IMR-90 (cell line): ENCODE measurements around the gene ORC1. TPM values are rescaled to one million over a fixed set of nuclear protein-coding genes. Genes with fewer than 3 reads are reported as not detected.
A peak's percentile ranks its signal among the peaks of the same experiment; 100 is the strongest.

Experiments
- ATAC-seq: fragments of 200-7000 bp; cut with Tn5 transposase; 2 replicates; pipeline ENCODE4 v1.9.1; 2020; ENCODE audit warnings: low read depth, mild to moderate bottlenecking, moderate library complexity
- BruUV-seq: library from RNA; stranded (reverse); fragments of 400-500 nt; replicated peaks from 2 replicates; lab custom pipeline; 2021; lab: Mats Ljungman, UMichigan
- CTCF ChIA-PET: fragments of 300-600 bp; formaldehyde crosslinking; extraction: SDS; loops from one replicate; lab custom pipeline; 2021; ENCODE audit warnings: antibody characterized with exemption; lab: Yijun Ruan, JAX
- POLR2A ChIA-PET: fragments of 300-600 bp; sonication (Branson Sonifier 250); formaldehyde crosslinking; loops from one replicate; lab custom pipeline; 2022; ENCODE audit warnings: antibody characterized with exemption; ENCODE audit not compliant: unreplicated experiment; lab: Charles Lee
- DNase-seq: peaks from one replicate; pipeline ENCODE4 v3.0.0; 2013
- H2AFZ ChIP-seq: replicated peaks from 2 replicates; pipeline ENCODE3; 2013; ENCODE audit warnings: low read length, mild to moderate bottlenecking; ENCODE audit not compliant: poor library complexity
- H2AK5ac ChIP-seq: 2 replicates; pipeline ENCODE4 v1.6.1; 2013; ENCODE audit warnings: low read depth, low read length, inconsistent platforms
- H2AK9ac ChIP-seq: replicated peaks from 2 replicates; pipeline ENCODE3; 2013; ENCODE audit warnings: mild to moderate bottlenecking, low read depth, low read length, moderate library complexity; ENCODE audit not compliant: poor library complexity
- H2BK120ac ChIP-seq: 2 replicates; pipeline ENCODE4 v1.6.1; 2013; ENCODE audit warnings: low read depth, low read length, inconsistent platforms
- H2BK15ac ChIP-seq: 3 replicates; pipeline ENCODE4 v1.6.1; 2013; ENCODE audit warnings: low read depth, low read length, inconsistent platforms
- H2BK20ac ChIP-seq: 2 replicates; pipeline ENCODE4 v1.6.1; 2013; ENCODE audit warnings: low read depth, mild to moderate bottlenecking, inconsistent platforms, low read length, moderate library complexity
- H2BK5ac ChIP-seq: 2 replicates; pipeline ENCODE4 v1.6.1; 2013; ENCODE audit warnings: mild to moderate bottlenecking, low read depth, low read length, inconsistent platforms; ENCODE audit not compliant: poor library complexity, severe bottlenecking
- H3K14ac ChIP-seq: replicated peaks from 2 replicates; pipeline ENCODE4 v1.6.1; 2013; ENCODE audit warnings: low read depth, low read length, inconsistent platforms
- H3K18ac ChIP-seq: 2 replicates; pipeline ENCODE4 v1.6.1; 2013; ENCODE audit warnings: low read depth, low read length, control low read depth
- H3K23ac ChIP-seq: 2 replicates; pipeline ENCODE4 v1.6.1; 2013; ENCODE audit warnings: low read depth, low read length, inconsistent platforms
- H3K27ac ChIP-seq: 2 replicates; pipeline ENCODE4 v1.5.1; 2013; ENCODE audit warnings: mild to moderate bottlenecking, control low read depth, low read length; ENCODE audit not compliant: insufficient read depth
- H3K27me3 ChIP-seq: 2 replicates; pipeline ENCODE4 v1.6.1; 2013; ENCODE audit warnings: low read length; ENCODE audit not compliant: control insufficient read depth, insufficient read depth
- H3K36me3 ChIP-seq: 2 replicates; pipeline ENCODE4 v1.6.1; 2013; ENCODE audit warnings: low read length, mixed read lengths; ENCODE audit not compliant: control insufficient read depth, insufficient read depth
- H3K4ac ChIP-seq: 2 replicates; pipeline ENCODE4 v1.6.1; 2013; ENCODE audit warnings: low read depth, low read length, inconsistent platforms
- H3K4me1 ChIP-seq: 2 replicates; pipeline ENCODE4 v1.6.1; 2013; ENCODE audit warnings: low read length, mixed read lengths; ENCODE audit not compliant: control insufficient read depth, insufficient read depth
- H3K4me2 ChIP-seq: 2 replicates; pipeline ENCODE4 v1.6.1; 2013; ENCODE audit warnings: low read depth, mild to moderate bottlenecking, control low read depth, low read length, moderate library complexity
- H3K4me3 ChIP-seq: 2 replicates; pipeline ENCODE4 v1.5.1; 2013; ENCODE audit warnings: low read depth, mild to moderate bottlenecking, control low read depth, low read length, moderate library complexity; ENCODE audit not compliant: insufficient read depth
- H3K56ac ChIP-seq: 2 replicates; pipeline ENCODE4 v1.6.1; 2013; ENCODE audit warnings: low read length, inconsistent platforms; ENCODE audit not compliant: insufficient read depth; ENCODE audit errors: extremely low read depth
- H3K79me1 ChIP-seq, 2 experiments: 2 replicates each; pipeline ENCODE4 v1.6.1; 2013; ENCODE audit warnings: low read length in 2 of 2, inconsistent platforms in 1 of 2, low read depth in 1 of 2
- H3K9ac ChIP-seq: 2 replicates; pipeline ENCODE4 v1.6.1; 2013; ENCODE audit warnings: low read depth, low read length, control low read depth
- H3K9me1 ChIP-seq: 2 replicates; pipeline ENCODE4 v1.6.1; 2013; ENCODE audit warnings: low read length, inconsistent platforms; ENCODE audit not compliant: insufficient read depth
- H3K9me3 ChIP-seq: 2 replicates; pipeline ENCODE4 v1.6.1; 2013; ENCODE audit warnings: low read length; ENCODE audit not compliant: control insufficient read depth, insufficient read depth
- H4K20me1 ChIP-seq: 2 replicates; pipeline ENCODE4 v1.6.1; 2013; ENCODE audit warnings: low read length, inconsistent platforms; ENCODE audit not compliant: insufficient read depth
- H4K5ac ChIP-seq: 2 replicates; pipeline ENCODE4 v1.6.1; 2013; ENCODE audit warnings: mild to moderate bottlenecking, low read depth, low read length, control low read depth
- H4K8ac ChIP-seq, 2 experiments: 2 replicates each; pipeline ENCODE4 v1.6.1; 2013; ENCODE audit warnings: low read depth in 2 of 2, low read length in 2 of 2, control low read depth in 1 of 2, inconsistent platforms in 1 of 2
- H4K91ac ChIP-seq: 2 replicates; pipeline ENCODE4 v1.6.1; 2013; ENCODE audit warnings: low read depth, low read length, inconsistent platforms; ENCODE audit not compliant: insufficient read depth
- RAD21 ChIP-seq: IDR thresholded peaks from 2 replicates; pipeline ENCODE4 v1.6.1; 2012; ENCODE audit warnings: low read length, improper control_type of control experiment
- whole genome bisulfite sequencing, 2 experiments: methylation state at CpG; one replicate each; pipeline versions ENCODE4 v1.1.5 to v1.1.7; 2013; ENCODE audit warnings: missing lambda C conversion rate in 2 of 2; ENCODE audit not compliant: insufficient read length in 1 of 2; ENCODE audit errors: extremely low coverage in 2 of 2; 5-methylcytosine and 5-hydroxymethylcytosine counted together
- dilution Hi-C: fragments of 300-500 bp; cut with HindIII; formaldehyde crosslinking; loops from one replicate; pipeline ENCODE4 v1.14.3; 2018; ENCODE audit warnings: low sequenced_read_pairs; ENCODE audit not compliant: unreplicated experiment
- in situ Hi-C: fragments of 300-500 bp; cut with MboI; formaldehyde crosslinking; loops from 3 replicates; pipeline ENCODE4 v1.14.3; 2019; ENCODE audit warnings: low sequenced_read_pairs, inconsistent platforms, mixed read lengths
- intact Hi-C: fragments of 100-400 bp; cut with micrococcal nuclease; formaldehyde crosslinking; loops from 2 replicates; pipeline ENCODE4 v1.10.0; 2022
- polyA plus RNA-seq, 3 experiments: library from polyadenylated mRNA; depleted of rRNA; stranded (reverse); fragments of >200 nt; gene quantifications; 2 replicates each; pipeline ENCODE4 v1.2.3, GENCODE V29; 2012; ENCODE audit warnings: low replicate concordance in 1 of 3
- total RNA-seq: library from RNA; depleted of rRNA; stranded (reverse); fragments of >200 nt; gene quantifications from 2 replicates; pipeline ENCODE4 v1.2.3, GENCODE V29; 2012
- TF ChIP-seq, protein P1 (sequence below): fragments of 150-350 bp; IDR thresholded peaks from 2 replicates; pipeline ENCODE4 v1.6.1; 2017; ENCODE audit warnings: mild to moderate bottlenecking, antibody characterized with exemption, low read length, low read depth
- TF ChIP-seq, protein P2 (sequence below): fragments of 150-350 bp; IDR thresholded peaks from 2 replicates; pipeline ENCODE4 v1.6.1; 2016; ENCODE audit warnings: low read depth, mild to moderate bottlenecking, low read length, moderate library complexity, borderline replicate concordance
- TF ChIP-seq, protein P3 (sequence below): conservative IDR thresholded peaks from 2 replicates; pipeline ENCODE4 v1.5.1; 2012; ENCODE audit warnings: mild to moderate bottlenecking, low read depth, low read length, improper control_type of control experiment

Gene ORC1
- total and polyA plus RNA-seq, 2 of the 4 experiments (the other 2 are of a cell fraction): 6.3 to 10.6 TPM

DNA sequence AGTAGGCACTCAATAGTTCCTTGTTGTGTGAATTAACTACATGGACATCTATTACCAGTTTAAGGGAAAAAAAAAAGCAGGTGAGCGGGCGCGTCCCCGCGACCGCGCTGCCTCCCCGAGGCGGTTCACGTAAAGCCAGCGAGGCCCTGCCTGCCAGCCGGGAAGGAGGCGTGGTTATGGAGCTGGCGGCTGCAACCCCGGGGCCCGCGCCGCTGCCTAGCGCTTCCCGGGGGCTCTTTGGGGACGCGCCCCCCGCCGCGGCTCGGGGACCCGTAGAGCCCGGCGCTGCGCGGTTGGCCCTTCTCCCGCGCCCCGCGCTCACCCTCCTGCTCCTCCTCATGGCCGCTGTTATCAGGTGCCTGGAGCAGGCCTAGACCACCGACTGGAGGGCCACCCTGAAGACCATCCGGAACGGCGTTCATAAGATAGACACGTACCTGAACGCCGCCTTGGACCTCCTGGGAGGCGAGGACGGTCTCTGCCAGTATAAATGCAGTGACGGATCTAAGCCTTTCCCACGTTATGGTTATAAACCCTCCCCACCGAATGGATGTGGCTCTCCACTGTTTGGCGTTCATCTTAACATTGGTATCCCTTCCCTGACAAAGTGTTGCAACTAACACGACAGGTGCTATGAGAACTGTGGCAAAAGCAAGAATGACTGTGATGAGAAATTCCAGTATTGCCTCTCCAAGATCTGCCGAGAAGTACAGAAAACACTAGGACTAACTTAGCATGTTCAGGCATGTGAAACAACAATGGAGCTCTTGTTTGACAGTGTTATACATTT is 35.6 kb downstream of the ORC1 start:
- Histone ChIP-seq H3K27me3 (no peaks in the 10 kb centered on the region), H3K23ac (peak overlapping the region; percentile 69; the same call in 1 of the 2 replicates), H2AK9ac (no peak overlapping the region), H2AFZ (peak overlapping the region; percentile 91), H4K8ac (peak overlapping the region in 1 of 2 experiments; percentile 84; a peak in 2 of 4 replicates), H3K79me1 (peaks cover 10 to 27% of the 10 kb centered on the region in 2 experiments), H3K18ac (no peak overlapping the region), H3K36me3 (peaks cover 7% of the 10 kb centered on the region), H2BK120ac (no peak overlapping the region), H3K4me1 (peaks cover 7% of the 10 kb centered on the region), H4K91ac (no peak overlapping the region), H3K56ac (no peak overlapping the region), H3K9ac (peak overlapping the region; percentile 27; the same call in 1 of the 2 replicates), H3K4me3 (peak overlapping the region; percentile 49), H4K5ac (peak overlapping the region; percentile 28; the same call in 1 of the 2 replicates), H2BK20ac (no peak overlapping the region), H3K4me2 (peak overlapping the region; percentile 96), H4K20me1 (peaks cover 12% of the 10 kb centered on the region; the same call in 1 of the 2 replicates), H3K9me3 (no peaks in the 10 kb centered on the region), H2AK5ac (0 out of 2 replicates have a peak overlapping the region, but pooled peaks have one; percentile 58), H3K4ac (0 out of 2 replicates have a peak overlapping the region, but pooled peaks have one; percentile 25), H2BK5ac (no peak overlapping the region), H3K9me1 (peaks cover 15% of the 10 kb centered on the region), H3K14ac (0 out of 2 replicates have a peak overlapping the region, but pooled peaks have one; percentile 42), H2BK15ac (no peak overlapping the region), H3K27ac (no peak overlapping the region)
- dilution Hi-C loops (no loop called here), in situ Hi-C loops (no loop called here), intact Hi-C loops (no loop called here)
- DNase-seq: peak; percentile 32
- POLR2A ChIA-PET: no interaction called here
- BruUV-seq: no TSS peak
- WGBS, 2 experiments: 9% methylated on average over 26 of the region's 51 CpGs; no CpG with 5 or more reads in 1 of the 2 experiments
- ATAC-seq: 0 out of 2 replicates have a peak, but pooled peaks have one; percentile 4
- CTCF ChIA-PET: interaction anchor here (0.6 to 0.8 kb wide), 7 partner anchors 19 to 1040 kb away, joined by 3 to 9 read pairs (median 4); no protein-coding TSS in a partner anchor
- TF ChIP-seq, protein P1, sequence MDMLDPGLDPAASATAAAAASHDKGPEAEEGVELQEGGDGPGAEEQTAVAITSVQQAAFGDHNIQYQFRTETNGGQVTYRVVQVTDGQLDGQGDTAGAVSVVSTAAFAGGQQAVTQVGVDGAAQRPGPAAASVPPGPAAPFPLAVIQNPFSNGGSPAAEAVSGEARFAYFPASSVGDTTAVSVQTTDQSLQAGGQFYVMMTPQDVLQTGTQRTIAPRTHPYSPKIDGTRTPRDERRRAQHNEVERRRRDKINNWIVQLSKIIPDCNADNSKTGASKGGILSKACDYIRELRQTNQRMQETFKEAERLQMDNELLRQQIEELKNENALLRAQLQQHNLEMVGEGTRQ: no peak
- TF ChIP-seq, protein P2, sequence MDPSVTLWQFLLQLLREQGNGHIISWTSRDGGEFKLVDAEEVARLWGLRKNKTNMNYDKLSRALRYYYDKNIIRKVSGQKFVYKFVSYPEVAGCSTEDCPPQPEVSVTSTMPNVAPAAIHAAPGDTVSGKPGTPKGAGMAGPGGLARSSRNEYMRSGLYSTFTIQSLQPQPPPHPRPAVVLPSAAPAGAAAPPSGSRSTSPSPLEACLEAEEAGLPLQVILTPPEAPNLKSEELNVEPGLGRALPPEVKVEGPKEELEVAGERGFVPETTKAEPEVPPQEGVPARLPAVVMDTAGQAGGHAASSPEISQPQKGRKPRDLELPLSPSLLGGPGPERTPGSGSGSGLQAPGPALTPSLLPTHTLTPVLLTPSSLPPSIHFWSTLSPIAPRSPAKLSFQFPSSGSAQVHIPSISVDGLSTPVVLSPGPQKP: no peak
- peak; percentile 29; the same call in 1 of the 2 replicates for TF ChIP-seq RAD21
- TF ChIP-seq, protein P3, sequence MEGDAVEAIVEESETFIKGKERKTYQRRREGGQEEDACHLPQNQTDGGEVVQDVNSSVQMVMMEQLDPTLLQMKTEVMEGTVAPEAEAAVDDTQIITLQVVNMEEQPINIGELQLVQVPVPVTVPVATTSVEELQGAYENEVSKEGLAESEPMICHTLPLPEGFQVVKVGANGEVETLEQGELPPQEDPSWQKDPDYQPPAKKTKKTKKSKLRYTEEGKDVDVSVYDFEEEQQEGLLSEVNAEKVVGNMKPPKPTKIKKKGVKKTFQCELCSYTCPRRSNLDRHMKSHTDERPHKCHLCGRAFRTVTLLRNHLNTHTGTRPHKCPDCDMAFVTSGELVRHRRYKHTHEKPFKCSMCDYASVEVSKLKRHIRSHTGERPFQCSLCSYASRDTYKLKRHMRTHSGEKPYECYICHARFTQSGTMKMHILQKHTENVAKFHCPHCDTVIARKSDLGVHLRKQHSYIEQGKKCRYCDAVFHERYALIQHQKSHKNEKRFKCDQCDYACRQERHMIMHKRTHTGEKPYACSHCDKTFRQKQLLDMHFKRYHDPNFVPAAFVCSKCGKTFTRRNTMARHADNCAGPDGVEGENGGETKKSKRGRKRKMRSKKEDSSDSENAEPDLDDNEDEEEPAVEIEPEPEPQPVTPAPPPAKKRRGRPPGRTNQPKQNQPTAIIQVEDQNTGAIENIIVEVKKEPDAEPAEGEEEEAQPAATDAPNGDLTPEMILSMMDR: peak; percentile 26; the same call in 1 of the 2 replicates
